ENCODE results near the gene VMO1. TPM values are rescaled to one million over a fixed set of nuclear protein-coding genes. Genes with fewer than 3 reads are reported as not detected.

Gene VMO1
- total RNA-seq, 1 donor from 2014 or later, result 0.97 TPM

- intact Hi-C loops (cut with DNase I), result no loop called here
- DNase-seq (ENCODE audit: low spot score), result no peak
Measured at GRCh38 chr17:4739122-4740024, 46.8 kb downstream of the VMO1 start, which contains the start of the genes CXCL16 and ZMYND15. CXCL16 (minus strand) TSS chr17:4739928; CDS start chr17:4739339, 589 bp downstream. ZMYND15 (plus strand) TSS chr17:4739833; CDS start chr17:4740549, 716 bp downstream.

GRCh38 chr17:4738136-4739121 lies 47.7 kb downstream of the VMO1 start:
- intact Hi-C loops (cut with DNase I), result no loop called here
- DNase-seq (ENCODE audit: low spot score), result no peak

GRCh38 chr17:4735876-4736651 lies 50.1 kb downstream of the VMO1 start:
- no peak for DNase-seq (ENCODE audit: low spot score)
- intact Hi-C loops (cut with DNase I), result no loop called here

Other genes starting within 250 kb of the VMO1 start
- gene MYBBP1A, start 231.0 kb downstream of the VMO1 start, total RNA-seq, result 26.1 TPM
- not detected for gene GGT6, start 225.8 kb downstream of the VMO1 start, total RNA-seq
- gene SMTNL2, start 201.8 kb downstream of the VMO1 start, total RNA-seq, result 8.1 TPM
- 0.35 TPM for gene ALOX15, start 144.7 kb downstream of the VMO1 start, total RNA-seq
- 36.4 TPM for gene PELP1, start 82.2 kb downstream of the VMO1 start, total RNA-seq
- 20.8 TPM for gene ARRB2, start 75.7 kb downstream of the VMO1 start, total RNA-seq
- 19.9 TPM for gene MED11, start 54.9 kb downstream of the VMO1 start, total RNA-seq
- 0.40 TPM for gene ZMYND15, start 46.5 kb downstream of the VMO1 start, total RNA-seq
- 3.6 TPM for gene CXCL16, start 46.4 kb downstream of the VMO1 start, total RNA-seq
- gene TM4SF5, start 14.5 kb downstream of the VMO1 start, total RNA-seq, result not detected
- not detected for gene GLTPD2, start 2.6 kb upstream of the VMO1 start, total RNA-seq
- gene PSMB6, start 9.8 kb upstream of the VMO1 start, total RNA-seq, result 147 TPM
- 9.5 TPM for gene PLD2, start 20.8 kb upstream of the VMO1 start, total RNA-seq
- gene MINK1, start 47.0 kb upstream of the VMO1 start, total RNA-seq, result 44.0 TPM
- gene C17orf107, start 113.2 kb upstream of the VMO1 start, total RNA-seq, result 0.46 TPM
- 5.5 TPM for gene CHRNE, start 116.7 kb upstream of the VMO1 start, total RNA-seq
- not detected for gene GP1BA, start 145.9 kb upstream of the VMO1 start, total RNA-seq
- gene SLC25A11, start 153.7 kb upstream of the VMO1 start, total RNA-seq, result 176 TPM
- 84.7 TPM for gene RNF167, start 153.9 kb upstream of the VMO1 start, total RNA-seq
- 204 TPM for gene PFN1, start 162.2 kb upstream of the VMO1 start, total RNA-seq
- 382 TPM for gene ENO3, start 164.8 kb upstream of the VMO1 start, total RNA-seq
- gene SPAG7, start 181.5 kb upstream of the VMO1 start, total RNA-seq, result 104 TPM
- 38.9 TPM for gene CAMTA2, start 201.3 kb upstream of the VMO1 start, total RNA-seq
- gene INCA1, start 211.2 kb upstream of the VMO1 start, total RNA-seq, result 1.8 TPM
- 646 TPM for gene KIF1C, start 211.6 kb upstream of the VMO1 start, total RNA-seq
- not detected for gene SLC52A1, start 249.1 kb upstream of the VMO1 start, total RNA-seq

Data from cardiac septum (tissue), 1 donor.